Panc1 (cell line): Measurements from ENCODE around the gene LMOD1.

Experiments
- CTCF ChIP-seq: fragments of 450-650 bp; IDR thresholded peaks from 2 replicates; pipeline ENCODE4 v1.5.1; 2017; ENCODE audit warnings: mild to moderate bottlenecking
- SIN3A ChIP-seq: IDR thresholded peaks from 2 replicates; pipeline ENCODE4 v1.6.1; 2012; ENCODE audit warnings: low read depth, mild to moderate bottlenecking, low read length, moderate library complexity, borderline replicate concordance; ENCODE audit not compliant: insufficient read depth

GRCh38 chr1:201930137-201930536 lies 16.2 kb downstream of the LMOD1 start:
- no peak for TF ChIP-seq CTCF
- no peak for TF ChIP-seq SIN3A
